Omental fat pad (tissue), 4 donors: Measurements from ENCODE around the gene SURF1. TPM values are rescaled to one million over a fixed set of nuclear protein-coding genes. Genes with fewer than 3 reads are reported as not detected.
"Not testable (repeated sequence)": the region's sequence is repeated elsewhere in the genome, so short reads cannot be mapped to it uniquely, and the experiment has no call there.

Experiments
- ATAC-seq: fragments of 150-250 bp; one replicate; pipeline ENCODE4 v1.9.1; 2016; ENCODE audit warnings: mild to moderate bottlenecking, moderate library complexity; ENCODE audit not compliant: low FRiP score
- DNase-seq: peaks from one replicate; pipeline ENCODE4 v3.0.0-alpha.2; 2019; ENCODE audit warnings: low spot score
- total RNA-seq, 4 donors: library from RNA; depleted of rRNA; stranded (reverse); fragments of >200 nt; gene quantifications; one replicate each; pipeline ENCODE4 v1.1.0, GENCODE V29; 2016
- TF ChIP-seq, protein P1 (sequence below), 3 donors: fragments of 450-650 bp; IDR thresholded peaks; one replicate each; pipeline ENCODE4 v1.5.1; 2016 to 2017; ENCODE audit warnings: antibody characterized with exemption in 3 of 3, mild to moderate bottlenecking in 3 of 3, moderate library complexity in 2 of 3

Gene SURF1
- total RNA-seq, 4 donors from 2014 or later = 30.3 to 47.1 (median 41.1) TPM

GRCh38 chr9:133400292-133400691 lies 44.0 kb upstream of the SURF1 start:
- TF ChIP-seq, protein P1, sequence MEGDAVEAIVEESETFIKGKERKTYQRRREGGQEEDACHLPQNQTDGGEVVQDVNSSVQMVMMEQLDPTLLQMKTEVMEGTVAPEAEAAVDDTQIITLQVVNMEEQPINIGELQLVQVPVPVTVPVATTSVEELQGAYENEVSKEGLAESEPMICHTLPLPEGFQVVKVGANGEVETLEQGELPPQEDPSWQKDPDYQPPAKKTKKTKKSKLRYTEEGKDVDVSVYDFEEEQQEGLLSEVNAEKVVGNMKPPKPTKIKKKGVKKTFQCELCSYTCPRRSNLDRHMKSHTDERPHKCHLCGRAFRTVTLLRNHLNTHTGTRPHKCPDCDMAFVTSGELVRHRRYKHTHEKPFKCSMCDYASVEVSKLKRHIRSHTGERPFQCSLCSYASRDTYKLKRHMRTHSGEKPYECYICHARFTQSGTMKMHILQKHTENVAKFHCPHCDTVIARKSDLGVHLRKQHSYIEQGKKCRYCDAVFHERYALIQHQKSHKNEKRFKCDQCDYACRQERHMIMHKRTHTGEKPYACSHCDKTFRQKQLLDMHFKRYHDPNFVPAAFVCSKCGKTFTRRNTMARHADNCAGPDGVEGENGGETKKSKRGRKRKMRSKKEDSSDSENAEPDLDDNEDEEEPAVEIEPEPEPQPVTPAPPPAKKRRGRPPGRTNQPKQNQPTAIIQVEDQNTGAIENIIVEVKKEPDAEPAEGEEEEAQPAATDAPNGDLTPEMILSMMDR (IDR thresholded peaks at IDR 0.05) = no peak
- DNase-seq (no peak), ATAC-seq (no peak)

DNA sequence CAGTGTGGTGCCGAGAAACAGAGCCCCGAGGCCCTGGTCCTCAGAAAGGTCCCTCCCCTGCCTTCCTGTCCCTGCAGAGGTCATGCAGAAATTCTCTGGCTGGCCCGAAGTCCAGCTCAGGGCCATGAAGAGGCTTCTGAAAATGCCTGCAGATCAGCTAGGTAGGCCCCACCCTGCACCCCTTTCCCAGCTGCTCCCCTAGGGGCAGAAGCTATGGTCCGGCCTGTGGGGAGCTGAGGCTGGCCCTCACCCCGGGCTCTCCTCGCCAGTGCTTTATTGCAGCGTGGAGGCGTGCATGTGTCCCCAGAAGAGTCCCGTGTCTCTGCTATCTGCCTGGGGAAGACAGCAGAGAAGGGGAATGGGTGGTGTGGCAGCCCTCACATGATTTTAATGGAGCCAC lies 41.6 kb upstream of the SURF1 start:
- TF ChIP-seq, protein P1 (IDR thresholded peaks at IDR 0.05) = no peak
- DNase-seq = no peak
- no peak for ATAC-seq

GRCh38 chr9:133397370-133397769 lies 41.1 kb upstream of the SURF1 start:
- TF ChIP-seq, protein P1 (IDR thresholded peaks at IDR 0.05) = no peak
- DNase-seq (no peak), ATAC-seq (no peak)

GRCh38 chr9:133396952-133397351 lies 40.7 kb upstream of the SURF1 start:
- DNase-seq (no peak), ATAC-seq (no peak)
- TF ChIP-seq, protein P1 (IDR thresholded peaks at IDR 0.05) = no peak

DNA sequence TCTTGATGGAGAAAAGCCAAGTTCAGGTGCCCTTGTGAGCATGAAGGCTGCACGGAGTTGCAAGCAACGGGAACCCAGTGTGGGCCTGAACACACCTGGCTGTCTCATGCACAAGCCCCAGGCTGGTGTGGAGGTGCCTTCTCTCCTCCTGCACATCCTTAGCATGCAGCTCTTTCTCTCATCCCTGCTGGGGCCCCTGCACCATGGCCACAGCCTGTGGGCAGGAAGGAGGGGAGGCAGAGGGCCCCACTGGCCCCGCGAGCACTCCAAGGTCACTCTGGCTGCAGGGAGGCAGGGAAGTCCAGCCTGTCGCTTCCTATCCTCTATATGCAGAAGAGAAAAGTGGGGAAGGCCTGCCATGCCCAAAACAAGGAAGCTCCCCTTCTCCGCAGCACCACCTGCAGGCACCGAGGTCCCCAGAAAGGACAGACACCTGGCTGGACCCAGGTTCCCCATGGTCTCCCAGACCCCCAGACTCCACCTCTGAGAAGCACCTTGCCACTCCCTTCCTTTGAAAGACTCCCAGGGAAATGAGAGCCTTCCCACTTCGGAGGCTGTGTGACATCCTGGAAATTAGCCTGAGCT lies 38.5 kb upstream of the SURF1 start:
- TF ChIP-seq, protein P1 (IDR thresholded peaks at IDR 0.05) = no peak
- DNase-seq (no peak), ATAC-seq (no peak)

GRCh38 chr9:133393399-133393798 lies 37.1 kb upstream of the SURF1 start:
- ATAC-seq (no peak), DNase-seq (no peak)
- TF ChIP-seq, protein P1 (IDR thresholded peaks at IDR 0.05) = no peak

DNA sequence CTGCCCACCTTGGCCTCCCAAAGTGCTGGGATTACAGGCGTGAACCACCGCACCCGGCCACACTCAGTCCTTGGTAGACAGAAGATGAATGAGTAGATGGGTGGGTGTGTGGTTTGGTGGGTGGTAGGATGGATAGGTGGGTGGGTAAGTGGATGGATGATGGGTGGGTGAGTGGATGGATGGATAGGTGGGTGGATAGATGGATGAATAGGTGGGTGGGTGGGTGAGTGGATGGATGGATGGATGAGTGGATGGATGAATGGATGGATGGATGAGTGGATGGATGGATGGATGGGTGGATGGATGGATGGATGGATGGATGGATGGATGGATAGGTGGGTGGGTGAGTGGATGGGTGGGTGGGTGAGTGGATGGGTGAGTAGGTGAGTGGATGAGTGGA lies 36.0 kb upstream of the SURF1 start:
- not testable (repeated sequence) for DNase-seq, ATAC-seq

GRCh38 chr9:133391449-133391848 lies 35.2 kb upstream of the SURF1 start:
- not testable (repeated sequence) for ATAC-seq

More at GRCh38 chr9:133391449-133391848, 35.2 kb upstream of the SURF1 start:
- not testable (repeated sequence) for DNase-seq
